ENCODE measurements around the gene PYGL. TPM values are rescaled to one million over a fixed set of nuclear protein-coding genes. Genes with fewer than 3 reads are reported as not detected.

PYGL gene
- total RNA-seq, 1 experiment from 2014 or later = 23.0 TPM

- TF ChIP-seq REST (IDR thresholded peaks at IDR 0.05; ENCODE audit: insufficient read depth in 1 of 2, low read depth in 2 of 2, low read length in 1 of 2) (no peak), POLR2AphosphoS5 (IDR thresholded peaks at IDR 0.05; ENCODE audit: low read depth, low read length) (no peak), SIN3A (IDR thresholded peaks at IDR 0.05; ENCODE audit: borderline replicate concordance, insufficient read depth, low read depth, low read length) (no peak), TCF7L2 (IDR thresholded peaks at IDR 0.05; ENCODE audit: low read depth, low read length) (no peak), CTCF (IDR thresholded peaks at IDR 0.05) (no peak)
- BruUV-seq (replicated peaks) = no TSS peak
- no peak for ATAC-seq
- no peak overlapping the region for H3K4me3 ChIP-seq (ENCODE audit: low read depth in 2 of 2, low read length in 2 of 2)
- no peaks in the 10 kb centered on the region for H3K27me3 ChIP-seq (ENCODE audit: control insufficient read depth, insufficient read depth, low read length)
- ChIA-PET CTCF (no interaction called here), POLR2A (no interaction called here)
- no peaks in the 10 kb centered on the region for H3K36me3 ChIP-seq (ENCODE audit: control insufficient read depth, insufficient read depth, low read length)
- H3K27ac ChIP-seq (ENCODE audit: low read length) = no peak overlapping the region
- peaks cover 5% of the 10 kb centered on the region for H3K4me1 ChIP-seq (ENCODE audit: control insufficient read depth, insufficient read depth, low read length)
- in situ Hi-C loops (cut with HindIII; ENCODE audit: low pct_unique_long_range_greater_than_20kb, low sequenced_read_pairs) = no loop called here
- H3K9me3 ChIP-seq (ENCODE audit: control insufficient read depth, insufficient read depth, low read depth, low read length) = no peaks in the 10 kb centered on the region
- DNase-seq (ENCODE audit: low read depth, low spot score) = no peak
- intact Hi-C loops (cut with micrococcal nuclease; ENCODE audit: unreplicated experiment) = no loop called here
Observed at GRCh38 chr14:50967103-50967502, 22.8 kb upstream of the PYGL start.

- intact Hi-C loops (cut with micrococcal nuclease; ENCODE audit: unreplicated experiment) = no loop called here
- ChIA-PET CTCF (no interaction called here), POLR2A (no interaction called here)
- Histone ChIP-seq H3K9me3 (ENCODE audit: control insufficient read depth, insufficient read depth, low read depth, low read length) (no peaks in the 10 kb centered on the region), H3K27me3 (ENCODE audit: control insufficient read depth, insufficient read depth, low read length) (no peaks in the 10 kb centered on the region), H3K4me1 (ENCODE audit: control insufficient read depth, insufficient read depth, low read length) (peaks cover 5% of the 10 kb centered on the region), H3K27ac (ENCODE audit: low read length) (no peak overlapping the region), H3K36me3 (ENCODE audit: control insufficient read depth, insufficient read depth, low read length) (no peaks in the 10 kb centered on the region), H3K4me3 (ENCODE audit: low read depth in 2 of 2, low read length in 2 of 2) (no peak overlapping the region)
- BruUV-seq (replicated peaks) = no TSS peak
- no peak for ATAC-seq
- in situ Hi-C loops (cut with HindIII; ENCODE audit: low pct_unique_long_range_greater_than_20kb, low sequenced_read_pairs) = no loop called here
- peak; percentile 71 for DNase-seq (ENCODE audit: low read depth, low spot score)
- TF ChIP-seq POLR2AphosphoS5 (IDR thresholded peaks at IDR 0.05; ENCODE audit: low read depth, low read length) (no peak), REST (IDR thresholded peaks at IDR 0.05; ENCODE audit: insufficient read depth in 1 of 2, low read depth in 2 of 2, low read length in 1 of 2) (no peak), TCF7L2 (IDR thresholded peaks at IDR 0.05; ENCODE audit: low read depth, low read length) (no peak), CTCF (IDR thresholded peaks at IDR 0.05) (no peak)
Observed at GRCh38 chr14:50964683-50965390, 20.6 kb upstream of the PYGL start.
